GM20000 (cell line): ENCODE data around the gene DUSP16.

Experiments used
- DNase-seq: peaks from one replicate; pipeline ENCODE4 v3.0.0; 2012; ENCODE audit warnings: low spot score
- CTCF ChIP-seq: IDR thresholded peaks from 2 replicates; pipeline ENCODE4 v1.5.1; 2012; ENCODE audit warnings: mild to moderate bottlenecking, control low read depth; ENCODE audit errors: extremely low read depth, missing control alignments

DUSP16 gene

DNA sequence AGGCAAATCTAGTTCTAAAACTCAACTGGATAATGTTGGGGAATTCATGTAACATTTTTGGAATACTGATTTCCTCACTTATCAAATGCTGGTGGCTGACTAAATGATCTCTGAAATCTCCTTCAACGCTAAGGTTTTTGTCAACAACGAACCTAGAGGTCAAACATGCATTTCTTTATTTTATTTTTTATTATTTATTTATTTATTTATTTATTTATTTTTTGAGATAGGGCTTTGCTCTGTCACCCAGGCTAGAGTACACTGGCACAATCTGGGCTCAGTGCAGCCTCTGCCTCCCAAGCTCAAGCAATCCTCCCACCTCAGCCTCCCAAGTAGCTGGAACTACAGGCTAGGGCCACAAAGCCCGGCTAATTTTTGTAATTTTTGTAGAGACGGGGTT is 64.5 kb downstream of the DUSP16 start:
- DNase-seq = no peak
- no peak for TF ChIP-seq CTCF

- no peak for DNase-seq
Observed at GRCh38 chr12:12495536-12495935, 67.1 kb downstream of the DUSP16 start.

GRCh38 chr12:12492547-12492946 is 70.1 kb downstream of the DUSP16 start:
- no peak for DNase-seq
- no peak for TF ChIP-seq CTCF

More at GRCh38 chr12:12495536-12495935, 67.1 kb downstream of the DUSP16 start:
- no peak for TF ChIP-seq CTCF

DNA sequence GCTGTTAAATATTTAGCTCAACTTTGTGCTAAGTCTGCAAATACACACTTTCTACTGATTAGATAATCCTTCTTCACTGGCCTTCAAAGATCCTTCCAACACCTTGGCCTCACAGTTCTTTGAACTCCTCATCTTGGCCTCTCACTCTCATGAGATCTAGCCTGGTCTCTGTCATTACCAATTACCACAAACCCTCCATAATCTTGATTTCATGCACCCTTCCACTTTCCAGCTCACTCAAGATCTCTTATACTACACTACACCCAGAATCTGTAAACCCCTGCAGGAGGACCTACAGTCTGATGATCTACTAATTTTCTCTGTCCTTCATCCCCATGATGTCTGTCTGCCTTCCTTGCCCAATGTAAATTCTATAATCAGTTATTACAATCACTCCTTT is 71.1 kb downstream of the DUSP16 start:
- DNase-seq = no peak
- no peak for TF ChIP-seq CTCF

- no peak for TF ChIP-seq CTCF
- no peak for DNase-seq
Observed at GRCh38 chr12:12488823-12489550, 73.7 kb downstream of the DUSP16 start.

DNA sequence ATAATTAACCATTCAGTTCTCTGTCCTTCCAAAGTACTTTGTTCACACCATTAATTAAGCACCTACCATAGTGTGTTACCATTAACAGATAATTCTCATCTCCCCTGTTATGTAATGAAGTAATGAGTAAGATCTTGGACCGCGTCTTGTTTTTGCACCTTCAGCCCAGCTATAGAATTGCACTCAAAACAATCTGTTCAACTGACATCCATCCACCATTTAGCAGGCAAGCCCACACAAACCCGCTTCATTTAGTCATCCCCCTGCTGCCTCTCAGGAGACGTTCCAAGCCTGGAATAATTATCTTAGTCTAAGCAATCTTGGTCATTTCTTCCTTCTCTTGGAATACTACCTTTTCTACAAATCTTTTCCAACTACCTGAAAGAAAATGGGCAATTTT is 74.4 kb downstream of the DUSP16 start:
- no peak for DNase-seq
- TF ChIP-seq CTCF = no peak

GRCh38 chr12:12487490-12487889 is 75.2 kb downstream of the DUSP16 start:
- no peak for TF ChIP-seq CTCF
- no peak for DNase-seq
